GM12878 (cell line): ENCODE data around the gene TEX44. TPM values are rescaled to one million over a fixed set of nuclear protein-coding genes. Genes with fewer than 3 reads are reported as not detected.

Experiments
- CHD4 ChIP-seq: fragments of 200-600 bp; sonication (generic); IDR thresholded peaks from 2 replicates; pipeline ENCODE4 v1.6.1; 2016; ENCODE audit warnings: mild to moderate bottlenecking
- EP300 ChIP-seq, 2 experiments: fragments of 150-350 bp in 1 of 2; IDR thresholded peaks; 2 replicates each; pipeline ENCODE4 v1.6.1; 2011 to 2012; ENCODE audit warnings: low read depth in 2 of 2, low read length in 2 of 2, borderline replicate concordance in 1 of 2, improper control_type of control experiment in 1 of 2, inconsistent platforms in 1 of 2; ENCODE audit not compliant: control insufficient read depth in 1 of 2
- ESRRA ChIP-seq: IDR thresholded peaks from 2 replicates; pipeline ENCODE4 v1.6.1; 2012; ENCODE audit warnings: mild to moderate bottlenecking, low read length, improper control_type of control experiment
- ETV6 ChIP-seq, 2 experiments: fragments of 450-650 bp in 1 of 2; IDR thresholded peaks in 1 of 2; conservative IDR thresholded peaks in 1 of 2; 2 replicates each; pipeline ENCODE4 v1.6.1; 2014; ENCODE audit warnings: antibody characterized with exemption in 1 of 2, borderline replicate concordance in 1 of 2, low read depth in 1 of 2, mild to moderate bottlenecking in 1 of 2, moderate library complexity in 1 of 2
- GABPA ChIP-seq: IDR thresholded peaks from 2 replicates; pipeline ENCODE4 v1.6.1; 2014; ENCODE audit warnings: antibody characterized with exemption, low read depth, mild to moderate bottlenecking, inconsistent platforms
- KAT2A ChIP-seq: conservative IDR thresholded peaks from 2 replicates; pipeline ENCODE4 v1.6.1; 2011; ENCODE audit warnings: low read depth, low read length; ENCODE audit not compliant: control insufficient read depth
- MTA2 ChIP-seq: fragments of 450-650 bp; IDR thresholded peaks from 2 replicates; pipeline ENCODE4 v1.6.1; 2016; ENCODE audit warnings: low read depth, mild to moderate bottlenecking, moderate library complexity
- RAD21 ChIP-seq: IDR thresholded peaks from 2 replicates; pipeline ENCODE4 v1.6.1; 2011; ENCODE audit warnings: mild to moderate bottlenecking, low read depth, low read length, moderate library complexity; ENCODE audit not compliant: insufficient read depth
- SPI1 ChIP-seq: IDR thresholded peaks from 2 replicates; pipeline ENCODE4 v1.6.1; 2011; ENCODE audit warnings: low read depth, mild to moderate bottlenecking, low read length, moderate library complexity, borderline replicate concordance; ENCODE audit not compliant: insufficient read depth
- ZNF217 ChIP-seq: fragments of 450-650 bp; IDR thresholded peaks from 2 replicates; pipeline ENCODE4 v1.6.1; 2017; ENCODE audit warnings: antibody characterized with exemption, mild to moderate bottlenecking
- ZNF687 ChIP-seq: fragments of 450-650 bp; IDR thresholded peaks from 2 replicates; pipeline ENCODE4 v1.6.1; 2017; ENCODE audit warnings: mild to moderate bottlenecking, moderate library complexity
- polyA plus RNA-seq, 11 experiments: library from polyadenylated mRNA; depleted of rRNA in 4 of 11; unstranded in 6 of 11; stranded (reverse) in 5 of 11; fragments of >200 nt; fragmentation: Nextera tagmentation in 4 of 11; fragmentation: Illumina TruSeq in 1 of 11; extraction: Ambion mirVana in 4 of 11; extraction: Trizol in 1 of 11; gene quantifications; 1 replicate in 1 of 11; 2 replicates in 10 of 11; pipeline versions ENCODE4 v1.2.1 to v1.2.3, GENCODE V29; 2011 to 2016; ENCODE audit warnings: inconsistent platforms in 2 of 11, missing spikeins in 2 of 11, low read depth in 1 of 11
- total RNA-seq, 4 experiments: library from RNA; depleted of rRNA in 3 of 4; stranded (reverse); fragments of >200 nt in 3 of 4; fragmentation: Illumina TruSeq in 1 of 4; extraction: Trizol in 1 of 4; gene quantifications; 2 replicates each; pipeline versions ENCODE4 v1.2.1 to v1.2.3, GENCODE V29; 2013 to 2021

Gene TEX44
- total and polyA plus RNA-seq, 10 of the 15 experiments (the other 5 are each of a cell fraction or from before 2014, with no cell fraction given), result not detected

GRCh38 chr2:231571661-231572191 lies 20.9 kb upstream of the TEX44 start (continued):
- no peak for TF ChIP-seq EP300 (IDR thresholded peaks at IDR 0.05; ENCODE audit: borderline replicate concordance in 1 of 2, control insufficient read depth in 1 of 2, low read depth in 2 of 2, low read length in 2 of 2)
- no peak for TF ChIP-seq ETV6 (conservative IDR thresholded peaks at IDR 0.05 in 1 of 2, IDR thresholded peaks at IDR 0.05 in 1 of 2; ENCODE audit: borderline replicate concordance in 1 of 2, low read depth in 1 of 2)
- no peak for TF ChIP-seq ZNF217
- no peak for TF ChIP-seq RAD21
- no peak for TF ChIP-seq ESRRA
- no peak for TF ChIP-seq CHD4
- TF ChIP-seq MTA2, result no peak
- no peak for TF ChIP-seq SPI1
- no peak for TF ChIP-seq GABPA
- TF ChIP-seq KAT2A, result no peak
- TF ChIP-seq ZNF687, result no peak
- TF ChIP-seq, all 136 proteins: peak for 0
